Thyroid gland (tissue), 4 donors: Measurements from ENCODE around the gene GABRD.

ENCODE experiments used
- CTCF ChIP-seq, 6 experiments: fragments of 200-600 bp in 3 of 6; fragments of 450-650 bp in 3 of 6; sonication (generic) in 3 of 6; IDR thresholded peaks; one replicate each; pipeline ENCODE4 v1.5.1; 2016 to 2019; ENCODE audit warnings: antibody characterized with exemption in 6 of 6, mild to moderate bottlenecking in 2 of 6, inconsistent platforms in 1 of 6, moderate library complexity in 1 of 6
- POLR2A ChIP-seq, 2 donors: fragments of 450-650 bp; IDR thresholded peaks; one replicate each; pipeline ENCODE4 v1.6.1; 2017; ENCODE audit warnings: antibody characterized with exemption in 2 of 2, mild to moderate bottlenecking in 2 of 2, moderate library complexity in 1 of 2

- TF ChIP-seq POLR2A (IDR thresholded peaks at IDR 0.05) (no peak), CTCF (IDR thresholded peaks at IDR 0.05) (no peak)
Observed at GRCh38 chr1:2067393-2067792, 48.2 kb downstream of the GABRD start.
